DMS53 (cell line): Measurements from ENCODE around the gene RTBDN.
A peak's percentile ranks its signal among the peaks of the same experiment; 100 is the strongest.

Experiments
- DNase-seq: peaks from one replicate; lab custom pipeline; 2025; lab: John Stamatoyannopoulos, UW

Gene RTBDN

DNA sequence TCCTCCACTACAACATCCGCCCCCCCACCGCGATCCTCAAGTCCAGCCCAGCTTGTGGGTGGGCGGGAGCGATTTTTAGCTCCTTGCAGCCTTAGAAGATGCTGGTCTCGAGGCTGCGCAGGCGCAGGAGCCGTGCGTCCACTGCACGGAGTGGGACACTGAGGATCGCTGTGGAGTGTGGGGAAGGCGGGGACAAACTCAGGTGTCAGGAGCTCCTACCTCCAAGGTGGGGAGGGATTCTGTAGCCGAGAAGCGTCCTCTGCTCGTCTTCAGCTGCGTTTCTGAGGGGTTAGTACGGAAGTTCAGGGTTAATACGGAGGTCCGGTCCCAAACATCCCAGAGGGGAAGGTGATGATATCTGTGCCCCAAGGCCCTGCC is at the start of gene RTBDN:
Gene RTBDN (minus strand): TSS at position 14 of the 378 bp plus-strand sequence. CDS start 4,600 bp downstream, outside the sequence.
- DNase-seq, result peak; percentile 53

DNA sequence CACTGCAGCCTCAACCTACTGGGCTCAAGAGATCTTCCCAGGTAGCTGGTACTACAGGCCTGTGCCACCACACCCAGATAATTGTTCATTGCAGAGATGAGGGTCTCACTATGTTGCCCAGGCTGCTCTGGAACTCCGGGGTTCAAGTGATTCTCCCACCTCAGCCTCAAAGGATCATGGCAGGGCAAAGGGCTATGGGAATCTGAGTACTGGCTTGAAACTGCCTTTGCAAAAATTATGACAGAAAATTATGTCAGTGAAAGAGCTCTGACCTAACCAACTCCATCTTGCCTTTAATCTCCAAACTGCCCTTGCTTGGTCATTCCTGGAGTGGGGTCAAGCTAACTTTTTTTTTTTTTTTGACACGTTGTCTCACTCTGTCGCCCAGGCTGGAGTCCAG is 48.2 kb upstream of the RTBDN start:
- DNase-seq, result no peak

DNA sequence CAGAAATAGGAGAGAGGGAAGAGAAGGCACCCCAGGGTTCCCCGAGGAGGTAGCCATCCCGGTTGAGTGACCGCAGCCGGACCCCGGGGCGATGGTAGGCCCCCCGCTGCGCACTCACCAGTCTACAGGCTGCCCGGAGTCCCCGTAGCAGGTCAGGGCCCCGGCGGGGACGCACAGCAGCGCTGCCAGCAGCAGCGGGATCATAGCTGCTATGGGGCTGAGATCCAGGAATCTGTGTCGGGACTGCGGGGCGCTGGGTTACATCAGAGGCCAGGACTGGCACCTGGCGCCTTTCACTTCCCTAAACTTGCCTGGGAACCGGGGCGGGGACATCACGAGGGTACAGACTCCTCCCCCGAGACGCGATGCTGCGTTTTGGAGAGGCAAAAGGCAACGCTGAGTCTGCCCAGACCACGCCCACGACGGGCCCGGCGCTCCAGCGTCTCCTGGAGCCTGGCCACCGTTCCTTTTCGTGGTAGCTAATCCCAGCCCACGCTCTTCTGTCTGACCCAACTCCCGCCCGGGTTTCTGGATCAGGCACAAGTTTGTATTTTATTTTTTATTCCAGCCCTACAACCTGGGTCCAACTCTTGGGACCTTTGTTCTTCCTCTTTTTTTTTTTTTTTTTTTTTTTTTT is 46.9 kb upstream of the RTBDN start, which contains the start of gene DNASE2:
Gene DNASE2 (minus strand): TSS at position 278 of the 637 bp plus-strand sequence. CDS start 74 bp downstream, at position 204.
- DNase-seq, result peak; percentile 97

DNA sequence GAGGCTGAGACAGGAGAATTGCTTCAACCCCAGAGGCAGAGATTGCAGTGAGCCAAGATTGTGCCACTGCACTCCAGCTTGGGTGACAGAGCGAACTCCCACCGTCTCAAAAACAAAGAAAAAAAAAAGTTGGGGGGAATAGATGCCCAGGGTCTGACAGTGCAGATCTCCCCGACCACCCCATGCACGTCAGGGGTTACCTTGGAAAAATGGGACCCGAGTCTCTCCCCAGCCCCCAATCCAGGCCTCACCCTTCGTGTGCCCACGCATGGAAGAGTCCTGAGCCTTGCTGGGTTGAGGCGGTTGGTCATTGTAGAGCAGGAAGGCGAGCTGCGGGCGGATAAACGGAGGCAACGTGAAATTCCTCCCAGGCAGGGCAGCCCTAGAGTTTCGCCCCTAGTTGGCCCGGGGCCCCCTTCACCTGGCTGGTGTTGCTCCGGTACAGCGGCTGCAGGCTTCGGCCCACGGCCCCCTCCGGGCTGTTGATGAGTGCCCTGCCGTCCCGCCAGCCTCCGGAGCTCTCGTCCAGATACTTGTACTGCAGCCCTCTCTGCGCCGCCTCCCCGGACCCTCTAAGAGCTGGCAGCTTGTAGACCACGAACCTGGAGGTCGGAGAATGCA is 46.3 kb upstream of the RTBDN start:
- DNase-seq, result peak; percentile 62

DNA sequence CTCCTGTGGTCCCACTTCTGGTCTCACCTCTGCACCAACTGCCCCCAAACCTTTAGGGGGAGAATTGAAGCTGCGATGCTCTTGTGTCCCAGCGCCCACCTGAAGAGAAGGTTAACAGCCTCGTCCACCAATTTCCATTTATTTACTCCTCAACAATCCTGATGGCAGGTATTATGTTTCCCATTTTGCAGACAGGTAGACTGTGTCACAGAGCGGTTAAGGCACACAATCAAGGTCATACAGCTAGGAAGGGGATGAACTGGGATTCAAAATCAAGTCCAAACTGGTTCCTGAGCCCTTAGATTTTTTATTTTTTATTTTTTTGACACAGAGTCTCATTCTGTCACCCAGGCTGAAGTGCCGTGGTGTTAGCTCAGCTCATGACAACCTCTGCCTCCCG is 40.7 kb upstream of the RTBDN start:
- no peak for DNase-seq

DNA sequence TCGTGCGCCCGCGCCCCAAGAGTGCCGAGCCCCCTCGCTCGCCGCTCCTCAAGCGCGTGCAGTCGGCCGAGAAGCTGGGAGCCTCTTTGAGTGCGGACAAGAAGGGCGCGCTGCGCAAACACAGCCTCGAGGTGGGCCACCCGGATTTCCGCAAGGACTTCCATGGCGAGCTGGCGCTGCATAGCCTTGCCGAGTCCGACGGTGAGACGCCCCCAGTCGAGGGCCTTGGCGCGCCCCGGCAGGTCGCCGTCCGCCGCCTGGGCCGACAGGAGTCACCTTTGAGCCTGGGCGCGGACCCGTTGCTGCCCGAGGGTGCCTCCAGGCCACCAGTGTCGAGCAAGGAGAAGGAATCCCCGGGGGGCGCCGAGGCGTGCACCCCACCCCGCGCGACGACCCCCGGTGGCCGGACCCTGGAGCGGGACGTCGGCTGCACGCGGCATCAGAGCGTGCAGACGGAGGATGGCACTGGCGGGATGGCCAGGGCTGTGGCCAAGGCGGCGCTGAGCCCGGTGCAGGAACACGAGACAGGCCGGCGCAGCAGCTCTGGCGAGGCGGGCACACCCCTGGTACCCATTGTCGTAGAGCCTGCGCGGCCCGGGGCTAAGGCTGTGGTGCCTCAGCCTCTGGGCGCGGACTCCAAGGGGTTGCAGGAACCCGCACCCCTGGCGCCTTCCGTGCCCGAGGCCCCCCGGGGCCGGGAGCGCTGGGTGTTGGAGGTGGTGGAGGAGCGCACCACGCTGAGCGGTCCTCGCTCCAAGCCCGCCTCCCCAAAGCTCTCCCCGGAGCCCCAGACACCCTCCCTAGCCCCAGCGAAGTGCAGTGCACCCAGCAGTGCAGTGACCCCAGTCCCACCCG is 39.7 kb upstream of the RTBDN start:
- peak; percentile 47 for DNase-seq

DNA sequence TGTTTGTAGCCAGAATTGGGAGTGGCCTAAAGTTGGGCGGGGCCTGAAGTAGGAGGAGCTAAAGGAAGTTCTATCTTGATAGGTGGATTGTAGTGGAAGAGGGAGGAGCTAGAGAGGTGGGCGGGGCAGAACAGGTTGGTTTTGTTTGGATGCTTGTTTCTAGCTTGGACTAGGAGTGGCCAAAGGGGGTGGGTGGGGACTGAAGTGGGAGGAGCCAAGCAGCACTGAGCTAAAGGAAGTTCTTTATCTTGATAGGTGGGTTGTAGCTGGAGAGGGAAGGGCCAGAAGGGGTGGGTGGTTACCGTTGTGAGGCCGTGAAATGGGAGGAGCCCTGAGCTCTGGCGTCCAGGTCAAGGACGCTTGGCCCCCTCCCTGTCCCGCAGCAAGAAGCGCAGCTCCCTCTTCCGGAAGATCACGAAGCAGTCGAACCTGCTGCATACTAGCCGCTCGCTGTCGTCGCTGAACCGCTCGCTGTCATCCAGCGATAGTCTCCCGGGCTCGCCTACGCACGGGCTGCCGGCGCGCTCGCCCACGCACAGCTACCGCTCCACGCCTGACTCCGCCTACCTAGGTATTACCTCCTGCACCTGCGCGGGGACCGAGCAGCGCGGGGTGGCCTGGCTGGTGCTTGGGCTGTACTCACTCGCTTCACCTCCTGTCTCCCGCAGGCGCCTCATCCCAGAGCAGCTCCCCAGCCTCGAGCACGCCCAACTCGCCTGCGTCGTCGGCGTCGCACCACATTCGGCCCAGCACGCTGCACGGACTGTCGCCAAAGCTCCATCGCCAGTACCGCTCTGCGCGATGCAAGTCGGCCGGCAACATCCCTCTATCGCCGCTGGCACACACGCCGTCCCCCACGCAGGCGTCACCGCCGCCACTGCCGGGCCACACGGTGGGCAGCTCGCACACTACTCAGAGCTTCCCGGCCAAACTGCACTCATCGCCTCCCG is 38.8 kb upstream of the RTBDN start:
- peak; percentile 97 for DNase-seq

DNA sequence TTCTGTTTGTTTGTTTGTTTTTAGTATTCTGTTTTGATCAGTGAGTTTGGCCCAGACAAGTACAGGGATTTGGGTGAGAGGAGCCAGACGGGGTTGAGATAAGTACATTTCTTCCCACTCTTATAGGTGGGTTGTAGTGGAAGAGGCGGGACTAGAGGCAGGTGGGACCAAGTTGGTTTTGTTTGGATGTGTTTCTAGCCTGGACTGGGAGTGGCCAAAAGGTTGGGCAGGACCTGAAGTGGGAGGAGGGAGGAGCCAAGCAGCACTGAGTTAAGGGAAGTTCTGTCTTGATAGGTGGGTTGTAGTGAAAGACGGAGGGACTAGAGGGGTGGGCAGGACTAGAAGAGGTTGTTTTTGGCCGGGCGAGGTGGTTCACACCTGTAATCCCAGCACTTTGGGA is 37.9 kb upstream of the RTBDN start:
- DNase-seq, result peak; percentile 51

DNA sequence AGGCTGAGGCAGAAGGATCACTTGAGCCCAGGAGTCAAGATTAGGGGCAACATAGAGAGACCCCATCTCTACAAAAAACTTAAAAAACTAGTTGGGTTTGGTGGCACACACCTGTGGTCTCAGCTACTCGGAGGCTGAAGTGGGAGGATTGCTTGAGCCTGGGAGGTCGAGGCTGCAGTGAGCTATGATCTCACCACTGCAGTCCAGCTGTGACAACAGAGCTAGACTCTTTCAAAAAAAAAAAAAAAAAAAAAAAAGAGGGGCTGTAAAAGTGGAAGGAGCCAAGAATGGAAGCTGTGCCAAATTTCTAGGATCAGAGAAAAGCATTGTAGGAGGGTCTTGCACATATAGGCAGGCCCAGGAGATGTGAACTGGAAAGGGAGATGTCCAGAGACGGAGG is 37.3 kb upstream of the RTBDN start:
- DNase-seq, result peak; percentile 43

DNA sequence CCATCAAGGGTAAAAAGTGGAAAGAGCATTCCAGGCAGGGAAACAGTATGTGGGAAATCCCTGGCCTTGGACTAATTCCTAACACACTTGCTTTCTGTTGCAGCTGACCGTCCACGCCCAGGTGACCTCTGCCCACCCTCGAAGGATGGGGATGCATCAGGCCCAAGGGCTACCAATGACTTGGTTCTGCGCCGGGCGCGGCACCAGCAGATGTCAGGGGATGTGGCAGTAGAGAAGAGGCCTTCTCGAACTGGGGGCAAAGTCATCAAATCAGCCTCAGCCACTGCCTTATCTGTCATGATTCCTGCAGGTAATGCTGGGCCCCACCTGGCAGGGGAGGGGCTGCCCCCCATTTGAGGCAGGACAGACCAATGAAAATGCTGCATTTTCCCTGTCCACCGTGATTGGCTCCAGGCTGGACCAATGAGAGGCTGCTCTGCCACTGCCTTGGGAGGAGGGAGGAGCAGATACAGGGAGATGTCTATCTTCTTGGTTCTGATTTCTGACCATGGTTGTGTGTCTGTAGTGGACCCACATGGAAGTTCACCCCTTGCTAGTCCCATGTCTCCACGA is 34.2 kb upstream of the RTBDN start:
- peak; percentile 24 for DNase-seq

DNA sequence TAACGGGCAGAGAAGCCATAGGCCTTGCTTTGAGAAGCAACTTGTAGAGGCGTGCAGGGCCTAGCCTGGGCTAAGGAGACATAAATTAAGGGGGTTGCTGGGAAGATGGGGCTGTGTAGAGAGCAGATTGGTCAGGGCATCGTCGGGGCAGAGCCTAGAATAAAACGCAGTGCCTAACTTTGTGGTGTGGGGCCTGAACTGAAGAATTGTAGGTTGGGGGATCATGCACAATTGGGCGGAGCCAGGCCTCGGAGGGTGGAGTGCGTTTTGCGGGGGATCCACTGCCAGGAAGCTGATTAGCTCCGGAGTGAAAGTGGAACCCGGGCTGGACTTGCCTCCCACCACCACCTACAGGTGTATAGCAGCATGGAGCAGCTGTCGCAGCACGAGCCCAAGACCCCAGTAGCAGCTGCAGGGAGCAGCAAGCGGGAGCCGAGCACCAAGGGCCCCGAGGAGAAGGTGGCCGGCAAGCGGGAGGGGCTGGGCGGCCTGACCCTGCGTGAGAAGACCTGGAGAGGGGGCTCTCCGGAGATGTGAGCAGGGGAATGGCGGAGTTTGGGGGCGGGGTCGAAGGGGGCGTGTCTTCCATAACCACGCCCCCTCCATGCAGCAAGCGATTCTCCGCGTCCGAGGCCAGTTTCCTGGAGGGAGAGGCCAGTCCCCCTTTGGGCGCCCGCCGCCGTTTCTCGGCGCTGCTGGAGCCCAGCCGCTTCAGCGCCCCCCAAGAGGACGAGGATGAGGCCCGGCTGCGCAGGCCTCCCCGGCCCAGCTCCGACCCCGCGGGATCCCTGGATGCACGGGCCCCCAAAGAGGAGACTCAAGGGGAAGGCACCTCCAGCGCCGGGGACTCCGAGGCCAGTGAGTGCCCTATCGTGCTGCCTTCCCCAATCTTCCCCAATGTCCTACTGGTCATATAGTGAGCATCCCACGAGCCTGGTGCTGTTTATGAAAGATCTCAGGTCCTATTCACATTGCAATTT is 33.0 kb upstream of the RTBDN start:
- DNase-seq, result peak; percentile 71

DNA sequence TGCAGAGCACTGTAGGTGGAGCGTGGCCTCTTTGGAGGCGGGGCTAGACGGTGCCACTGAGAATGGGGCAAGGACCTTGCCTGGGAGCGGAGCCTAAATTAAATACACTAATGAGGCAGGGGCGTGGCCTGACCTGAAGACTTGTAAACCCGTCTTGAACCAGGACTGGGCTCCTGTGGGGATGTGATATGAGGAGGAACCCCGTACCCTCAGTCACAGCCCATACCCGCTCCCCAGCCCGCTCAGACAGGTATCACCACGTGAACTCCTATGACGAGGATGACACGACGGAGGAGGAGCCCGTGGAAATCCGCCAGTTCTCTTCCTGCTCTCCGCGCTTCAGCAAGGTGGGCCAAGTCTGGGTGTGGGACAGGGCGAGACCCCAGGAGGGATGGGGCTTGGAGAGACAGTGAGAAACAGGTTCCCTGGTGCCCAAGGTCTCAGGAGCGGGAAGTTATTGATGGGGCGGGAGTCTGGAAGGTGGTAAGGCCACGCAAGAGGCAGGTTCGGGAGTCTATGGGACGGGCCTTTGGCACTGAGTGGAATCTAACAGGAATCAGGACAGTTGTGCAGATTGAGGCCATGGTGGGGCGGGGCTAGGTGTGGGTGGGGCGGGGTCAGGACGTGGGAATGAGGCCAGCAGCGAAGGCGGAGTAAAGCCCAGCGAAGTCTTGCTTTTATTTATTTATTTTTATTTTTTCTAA is 32.2 kb upstream of the RTBDN start:
- no peak for DNase-seq

DNA sequence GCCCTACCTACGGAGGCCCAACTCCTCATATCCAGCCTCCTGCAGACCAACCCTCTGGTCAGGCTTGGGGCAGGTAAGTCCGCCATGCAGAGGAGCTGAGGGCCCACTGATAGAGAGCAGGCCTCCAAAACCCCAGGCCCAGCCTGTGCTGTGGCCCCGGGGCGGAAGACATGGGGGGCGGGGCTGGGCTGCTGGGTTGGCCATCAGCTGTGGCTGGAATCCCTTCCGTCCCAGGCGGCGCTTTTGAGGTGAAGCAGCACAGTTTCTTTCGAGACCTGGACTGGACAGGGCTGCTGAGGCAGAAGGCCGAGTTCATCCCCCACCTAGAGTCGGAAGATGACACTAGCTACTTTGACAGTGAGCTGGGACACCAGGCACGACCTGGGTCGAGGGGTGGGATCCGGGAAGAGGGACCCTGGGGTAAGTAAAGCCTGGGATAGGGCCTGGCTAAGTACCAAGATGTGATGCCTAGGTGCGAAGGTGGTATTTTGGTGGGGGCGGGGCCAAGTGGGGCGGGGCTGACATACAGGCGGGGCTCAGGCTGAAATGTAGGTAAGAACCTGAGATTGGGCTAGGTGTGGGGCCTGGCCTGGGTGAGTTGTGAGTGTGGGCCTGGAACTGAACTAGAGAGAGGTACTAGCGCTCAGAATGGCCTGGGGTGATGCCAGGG is 31.5 kb upstream of the RTBDN start:
- no peak for DNase-seq

DNA sequence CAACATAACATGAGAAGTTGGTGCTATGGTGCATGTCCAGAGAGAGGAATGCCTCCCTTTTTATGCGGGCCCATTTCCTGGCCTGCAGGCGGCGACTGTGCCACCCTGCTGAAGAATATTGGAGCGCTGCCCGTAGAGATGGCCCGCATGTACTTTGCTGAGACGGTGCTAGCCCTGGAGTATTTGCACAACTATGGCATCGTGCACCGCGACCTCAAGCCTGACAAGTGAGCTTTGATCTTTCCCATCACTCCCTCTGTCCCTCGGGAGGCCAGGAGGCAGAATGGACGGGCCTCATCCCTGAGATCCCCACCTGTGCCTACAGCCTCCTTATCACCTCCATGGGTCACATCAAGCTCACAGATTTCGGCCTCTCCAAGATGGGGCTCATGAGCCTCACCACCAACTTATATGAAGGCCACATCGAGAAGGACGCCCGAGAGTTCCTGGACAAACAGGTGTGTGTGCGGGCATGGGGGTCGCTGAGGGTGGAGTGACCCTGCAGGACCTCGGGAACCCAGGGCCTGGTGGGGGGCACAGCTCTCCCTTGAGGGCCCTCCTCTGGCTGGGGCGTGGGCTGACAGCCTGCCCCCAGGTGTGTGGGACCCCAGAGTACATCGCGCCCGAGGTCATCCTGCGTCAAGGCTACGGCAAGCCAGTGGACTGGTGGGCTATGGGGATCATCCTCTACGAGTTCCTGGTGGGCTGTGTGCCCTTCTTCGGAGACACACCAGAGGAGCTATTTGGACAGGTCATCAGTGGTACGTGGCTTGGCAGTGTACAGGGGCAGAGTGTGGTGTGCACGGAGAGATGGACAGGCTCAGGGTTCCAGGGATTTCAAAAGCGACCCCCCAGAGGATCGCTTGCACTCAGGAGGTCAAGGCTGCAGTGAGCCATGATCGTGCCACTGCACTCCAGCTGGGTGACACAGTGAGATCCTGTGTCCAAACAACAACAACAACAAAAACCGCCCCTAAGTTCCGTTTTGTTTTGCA is 30.6 kb upstream of the RTBDN start:
- DNase-seq, result peak; percentile 72

DNA sequence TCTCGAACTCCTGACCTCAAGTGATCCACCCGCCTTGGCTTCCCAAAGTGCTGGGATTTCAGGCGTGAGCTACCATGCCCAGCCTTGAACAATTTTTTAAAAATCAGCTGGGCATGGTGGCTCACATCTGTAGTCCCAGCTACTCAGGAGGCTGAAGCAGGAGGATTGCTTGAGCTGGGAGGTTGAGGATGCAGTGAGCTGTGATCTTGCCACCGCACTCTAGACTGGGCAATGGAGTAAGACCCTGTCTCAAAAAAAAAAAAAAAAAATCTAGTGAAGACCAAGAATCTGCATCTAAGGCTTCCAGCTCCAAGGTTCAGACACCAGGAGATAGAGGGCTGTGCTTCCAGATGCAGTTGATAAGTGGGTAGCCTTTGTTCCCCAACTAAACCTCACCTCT is 29.8 kb upstream of the RTBDN start:
- DNase-seq, result no peak

DNA sequence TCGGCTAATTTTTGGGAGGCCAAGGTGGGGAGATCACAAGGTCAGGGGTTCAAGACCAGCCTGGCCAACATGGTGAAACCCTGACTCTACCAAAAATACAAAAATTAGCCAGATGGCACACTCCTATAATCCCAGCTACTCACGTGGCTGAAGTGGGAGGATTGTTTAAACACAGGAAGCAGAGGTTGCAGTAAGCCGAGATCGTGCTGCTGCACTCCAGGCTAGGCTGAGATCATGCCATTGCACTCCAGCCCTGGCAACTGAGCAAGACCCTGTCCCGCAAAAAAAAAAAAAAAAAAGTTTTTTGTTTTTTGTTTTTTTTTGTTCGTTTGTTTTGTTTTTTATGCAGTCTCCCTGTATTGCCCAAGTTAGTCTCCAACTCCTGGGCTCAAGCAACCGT is 25.2 kb upstream of the RTBDN start:
- peak; percentile 48 for DNase-seq

DNA sequence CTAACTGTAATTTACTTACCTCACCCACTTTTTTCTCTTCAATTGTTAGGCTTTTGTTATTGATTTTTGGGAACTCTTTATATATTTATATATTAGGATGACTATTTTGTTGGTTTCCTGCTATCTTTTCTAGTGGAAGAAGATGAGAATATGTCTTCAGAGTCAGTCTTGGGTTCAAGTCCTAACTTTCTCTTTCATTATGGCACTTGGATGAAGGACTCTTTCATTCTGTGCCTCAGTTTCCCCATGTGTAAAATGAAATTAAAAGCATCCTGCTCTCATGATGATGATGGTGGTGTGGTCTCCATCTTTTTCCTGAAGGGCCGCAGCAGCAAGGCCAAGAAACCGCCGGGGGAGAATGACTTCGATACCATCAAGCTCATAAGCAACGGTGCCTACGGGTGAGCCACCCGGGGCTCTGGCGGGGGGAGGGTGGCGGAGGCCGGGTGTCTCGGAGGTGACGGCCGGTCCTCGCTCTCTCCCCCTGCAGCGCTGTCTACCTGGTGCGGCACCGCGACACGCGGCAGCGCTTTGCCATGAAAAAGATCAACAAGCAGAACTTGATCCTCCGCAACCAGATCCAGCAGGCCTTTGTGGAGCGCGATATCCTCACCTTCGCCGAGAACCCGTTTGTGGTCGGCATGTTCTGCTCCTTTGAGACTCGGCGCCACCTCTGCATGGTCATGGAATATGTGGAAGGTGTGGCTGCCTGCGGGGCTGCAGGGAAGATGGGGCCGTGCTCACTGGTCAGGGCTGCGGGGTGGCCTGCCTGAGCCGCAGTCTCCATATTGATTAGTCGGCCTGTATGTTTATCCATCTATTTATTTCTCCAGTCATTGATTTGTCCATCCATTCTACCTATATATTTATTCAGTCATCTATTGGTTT is 23.9 kb upstream of the RTBDN start:
- no peak for DNase-seq
